ENCODE data around the gene HS3ST4.
"Not testable (repeated sequence)": the region's sequence is repeated elsewhere in the genome, so short reads cannot be mapped to it uniquely, and the experiment has no call there.

Gene HS3ST4

GRCh38 chr16:25734430-25735385, 42.9 kb downstream of the HS3ST4 start:
- DNase-seq, result no peak

- DNase-seq, result no peak
These were observed 43.9 kb downstream of the HS3ST4 start for GRCh38 chr16:25735645-25736044.

GRCh38 chr16:25747160-25747758, 55.5 kb downstream of the HS3ST4 start:
- no peak for DNase-seq

- DNase-seq, result no peak
These were observed 56.4 kb downstream of the HS3ST4 start for GRCh38 chr16:25748092-25748654.

- no peak for DNase-seq
These were observed 58.9 kb downstream of the HS3ST4 start for GRCh38 chr16:25750488-25751216.

GRCh38 chr16:25751230-25751835, 59.6 kb downstream of the HS3ST4 start:
- DNase-seq, result no peak

GRCh38 chr16:25764466-25764865, 72.7 kb downstream of the HS3ST4 start:
- DNase-seq, result no peak

- no peak for DNase-seq
These were observed 79.5 kb downstream of the HS3ST4 start for GRCh38 chr16:25771216-25771615.

GRCh38 chr16:25771812-25772568, 80.2 kb downstream of the HS3ST4 start:
- no peak for DNase-seq

- not testable (repeated sequence) for DNase-seq
These were observed 84.5 kb downstream of the HS3ST4 start for GRCh38 chr16:25776214-25776613.

GRCh38 chr16:25783226-25783625, 91.5 kb downstream of the HS3ST4 start:
- DNase-seq, result no peak

GRCh38 chr16:25785361-25785760, 93.6 kb downstream of the HS3ST4 start:
- no peak for DNase-seq

- DNase-seq, result no peak
These were observed 95.0 kb downstream of the HS3ST4 start for GRCh38 chr16:25786748-25787147.

- no peak for DNase-seq
These were observed 96.9 kb downstream of the HS3ST4 start for GRCh38 chr16:25788637-25789036.

GRCh38 chr16:25796239-25796638, 104.5 kb downstream of the HS3ST4 start:
- DNase-seq, result no peak

- no peak for DNase-seq
These were observed 106.3 kb downstream of the HS3ST4 start for GRCh38 chr16:25798065-25798464.

GRCh38 chr16:25799816-25800215, 108.1 kb downstream of the HS3ST4 start:
- no peak for DNase-seq

GRCh38 chr16:25812215-25812614, 120.5 kb downstream of the HS3ST4 start:
- DNase-seq, result no peak

GRCh38 chr16:25817295-25817694, 125.5 kb downstream of the HS3ST4 start:
- DNase-seq, result no peak

- no peak for DNase-seq
These were observed 126.1 kb downstream of the HS3ST4 start for GRCh38 chr16:25817876-25818275.

GRCh38 chr16:25823891-25824290, 132.1 kb downstream of the HS3ST4 start:
- no peak for DNase-seq

- DNase-seq, result no peak
These were observed 135.9 kb downstream of the HS3ST4 start for GRCh38 chr16:25827709-25828108.

Data from NCI-H524 treated with DMSO at 0.1 percent for 48 hours (cell line).